H1 (cell line): Measurements from ENCODE around the gene GPC3. TPM values are rescaled to one million over a fixed set of nuclear protein-coding genes. Genes with fewer than 3 reads are reported as not detected.

Source experiments
- CTCF ChIA-PET: fragments of 300-600 bp; sonication (Branson Sonifier 250); formaldehyde crosslinking; loops from one replicate; lab custom pipeline; 2021; ENCODE audit not compliant: partially characterized antibody; lab: Charles Lee
- POLR2A ChIA-PET: fragments of 300-600 bp; sonication (Branson Sonifier 250); formaldehyde crosslinking; loops from one replicate; lab custom pipeline; 2021; ENCODE audit warnings: inconsistent platforms; ENCODE audit not compliant: partially characterized antibody; lab: Charles Lee
- DNase-seq, 2 experiments: peaks; one replicate each; pipeline versions ENCODE4 v3.0.0 to v3.0.0-alpha.2; 2010 to 2022; ENCODE audit warnings: low spot score in 2 of 2, low read depth in 1 of 2, mixed read lengths in 1 of 2
- FAIRE-seq: peaks from 2 replicates; lab custom pipeline; 2011; peaks lifted over from hg19 to GRCh38; lab: Jason Lieb, UNC
- H2AFZ ChIP-seq: 2 replicates; pipeline ENCODE4 v1.8.1; 2012; ENCODE audit warnings: low read length, inconsistent platforms
- H2AK5ac ChIP-seq: 2 replicates; pipeline ENCODE4 v1.6.1; 2013; ENCODE audit warnings: low read depth, low read length
- H2BK120ac ChIP-seq: replicated peaks from 2 replicates; pipeline ENCODE3; 2013; ENCODE audit warnings: low read depth, low read length, inconsistent platforms
- H2BK12ac ChIP-seq: 2 replicates; pipeline ENCODE4 v1.6.1; 2013; ENCODE audit warnings: low read depth, low read length
- H2BK15ac ChIP-seq: 2 replicates; pipeline ENCODE4 v1.6.1; 2013; ENCODE audit warnings: low read length
- H2BK20ac ChIP-seq: 2 replicates; pipeline ENCODE4 v1.6.1; 2013; ENCODE audit warnings: low read length
- H2BK5ac ChIP-seq: 2 replicates; pipeline ENCODE4 v1.6.1; 2013; ENCODE audit warnings: low read depth, low read length
- H3K14ac ChIP-seq: 2 replicates; pipeline ENCODE4 v1.6.1; 2013; ENCODE audit warnings: inconsistent platforms; ENCODE audit not compliant: insufficient read length
- H3K18ac ChIP-seq: 2 replicates; pipeline ENCODE4 v1.6.1; 2013; ENCODE audit warnings: low read length; ENCODE audit errors: extremely low read depth
- H3K23ac ChIP-seq: 2 replicates; pipeline ENCODE4 v1.6.1; 2013; ENCODE audit warnings: inconsistent platforms; ENCODE audit not compliant: insufficient read length
- H3K23me2 ChIP-seq: 2 replicates; pipeline ENCODE4 v1.6.1; 2013; ENCODE audit warnings: low read depth, low read length
- H3K27ac ChIP-seq: 2 replicates; pipeline ENCODE4 v1.6.1; 2011; ENCODE audit warnings: low read depth, low read length, inconsistent platforms
- H3K27me3 ChIP-seq, 4 experiments: replicated peaks in 1 of 4; 1 replicate in 1 of 4; 2 replicates in 3 of 4; pipeline versions ENCODE4 v1.6.1 to v1.8.1; 2011 to 2013; ENCODE audit warnings: low read length in 3 of 4, mild to moderate bottlenecking in 3 of 4, inconsistent platforms in 2 of 4, mixed read lengths in 2 of 4, moderate library complexity in 1 of 4; ENCODE audit not compliant: control insufficient read depth in 3 of 4, insufficient read depth in 3 of 4; ENCODE audit errors: extremely low read depth in 1 of 4
- H3K36me3 ChIP-seq, 4 experiments: 2 replicates each; pipeline versions ENCODE4 v1.6.1 to v1.8.1; 2011 to 2013; ENCODE audit warnings: mild to moderate bottlenecking in 4 of 4, low read length in 3 of 4, moderate library complexity in 2 of 4, control low read depth in 1 of 4, inconsistent platforms in 1 of 4; ENCODE audit not compliant: insufficient read depth in 4 of 4, control insufficient read depth in 2 of 4
- H3K4ac ChIP-seq: replicated peaks from 2 replicates; pipeline ENCODE3; 2013; ENCODE audit warnings: low read length, low read depth, mixed read lengths, inconsistent platforms; ENCODE audit not compliant: insufficient read length
- H3K4me1 ChIP-seq, 4 experiments: replicated peaks in 1 of 4; 1 replicate in 1 of 4; 2 replicates in 3 of 4; pipeline versions ENCODE4 v1.6.1 to v1.8.1; 2011 to 2013; ENCODE audit warnings: low read length in 3 of 4, inconsistent platforms in 2 of 4, mixed read lengths in 1 of 4; ENCODE audit not compliant: insufficient read depth in 4 of 4, control insufficient read depth in 3 of 4
- H3K4me2 ChIP-seq, 2 experiments: 2 replicates each; pipeline versions ENCODE4 v1.6.1 to v1.8.1; 2011 to 2013; ENCODE audit warnings: low read depth in 2 of 2, low read length in 2 of 2, control low read depth in 1 of 2, inconsistent platforms in 1 of 2, mild to moderate bottlenecking in 1 of 2; ENCODE audit not compliant: insufficient read depth in 1 of 2
- H3K4me3 ChIP-seq, 4 experiments: fragments of 200-600, 300-600 bp in 1 of 4; sonication (generic), shearing (Covaris generic), sonication (Bioruptor Twin) in 1 of 4; 2 replicates each; pipeline versions ENCODE4 v1.5.1 to v1.8.1; 2011 to 2016; ENCODE audit warnings: low read length in 4 of 4, low read depth in 3 of 4, control low read depth in 2 of 4, inconsistent platforms in 2 of 4, mild to moderate bottlenecking in 2 of 4, mixed read lengths in 1 of 4, moderate library complexity in 1 of 4; ENCODE audit not compliant: insufficient read depth in 2 of 4; ENCODE audit errors: extremely low read depth in 1 of 4
- H3K56ac ChIP-seq: replicated peaks from 2 replicates; pipeline ENCODE3; 2013; ENCODE audit warnings: low read depth, mild to moderate bottlenecking, mixed read lengths, low read length, inconsistent platforms; ENCODE audit not compliant: insufficient read length
- H3K79me1 ChIP-seq: 2 replicates; pipeline ENCODE4 v1.6.1; 2013; ENCODE audit warnings: low read depth, low read length, control low read depth
- H3K79me2 ChIP-seq, 2 experiments: 2 replicates each; pipeline versions ENCODE4 v1.6.1 to v1.8.1; 2012 to 2013; ENCODE audit warnings: low read length in 2 of 2, mild to moderate bottlenecking in 2 of 2, inconsistent platforms in 1 of 2; ENCODE audit not compliant: insufficient read depth in 2 of 2, control insufficient read depth in 1 of 2
- H3K9ac ChIP-seq, 4 experiments: replicated peaks in 1 of 4; 1 replicate in 1 of 4; 2 replicates in 3 of 4; pipeline versions ENCODE4 v1.6.1 to v1.8.1; 2011 to 2013; ENCODE audit warnings: low read depth in 3 of 4, low read length in 3 of 4, control low read depth in 2 of 4, mild to moderate bottlenecking in 2 of 4, moderate library complexity in 2 of 4, inconsistent platforms in 1 of 4; ENCODE audit errors: extremely low read depth in 1 of 4
- H3K9me3 ChIP-seq, 2 experiments: 2 replicates each; pipeline versions ENCODE4 v1.6.1 to v1.8.1; 2012 to 2013; ENCODE audit warnings: mild to moderate bottlenecking in 2 of 2, moderate library complexity in 2 of 2, control low read depth in 1 of 2, inconsistent platforms in 1 of 2, low read depth in 1 of 2, low read length in 1 of 2, mixed read lengths in 1 of 2; ENCODE audit not compliant: insufficient read depth in 2 of 2
- H4K20me1 ChIP-seq, 2 experiments: replicated peaks in 1 of 2; 2 replicates each; pipeline versions ENCODE3 to v1.8.1; 2011 to 2013; ENCODE audit warnings: inconsistent platforms in 2 of 2, low read length in 2 of 2, mild to moderate bottlenecking in 1 of 2; ENCODE audit not compliant: insufficient read depth in 2 of 2, control insufficient read depth in 1 of 2
- H4K5ac ChIP-seq: 2 replicates; pipeline ENCODE4 v1.6.1; 2013; ENCODE audit warnings: low read length, low read depth, mixed read lengths, inconsistent platforms; ENCODE audit not compliant: insufficient read length
- H4K8ac ChIP-seq: 2 replicates; pipeline ENCODE4 v1.8.0; 2013; ENCODE audit warnings: mild to moderate bottlenecking, moderate library complexity, low read length, inconsistent platforms; ENCODE audit not compliant: insufficient read depth; ENCODE audit errors: extremely low read depth
- H4K91ac ChIP-seq: replicated peaks from 2 replicates; pipeline ENCODE3; 2013; ENCODE audit warnings: low read length, mixed read lengths, inconsistent platforms; ENCODE audit not compliant: insufficient read length
- FOSL1 ChIP-seq: IDR thresholded peaks from 2 replicates; pipeline ENCODE4 v1.6.1; 2011; ENCODE audit warnings: mild to moderate bottlenecking, low read depth, low read length, moderate library complexity; ENCODE audit not compliant: insufficient read depth
- RAD21 ChIP-seq, 2 experiments: IDR thresholded peaks in 1 of 2; conservative IDR thresholded peaks in 1 of 2; 2 replicates each; pipeline ENCODE4 v1.6.1; 2011; ENCODE audit warnings: low read depth in 2 of 2, low read length in 2 of 2, improper control_type of control experiment in 1 of 2, inconsistent platforms in 1 of 2, mild to moderate bottlenecking in 1 of 2, moderate library complexity in 1 of 2
- RBBP5 ChIP-seq: IDR thresholded peaks from 2 replicates; pipeline ENCODE4 v1.7.1; 2012; ENCODE audit warnings: low read depth, mild to moderate bottlenecking, inconsistent platforms, low read length, moderate library complexity, borderline replicate concordance
- RXRA ChIP-seq: IDR thresholded peaks from 2 replicates; pipeline ENCODE4 v1.6.1; 2011; ENCODE audit warnings: low read depth, mild to moderate bottlenecking, low read length, moderate library complexity; ENCODE audit not compliant: insufficient read depth
- WGBS, 2 experiments: shearing (Covaris generic) in 1 of 2; methylation state at CpG; one replicate each; pipeline versions ENCODE4 v1.1.6 to v1.1.7; 2013 to 2015; ENCODE audit warnings: low lambda C conversion rate in 2 of 2, mixed read lengths in 2 of 2, inconsistent platforms in 1 of 2, low coverage in 1 of 2, missing lambda C conversion rate in 1 of 2; ENCODE audit not compliant: insufficient replicate concordance in 2 of 2, insufficient coverage in 1 of 2, insufficient read length in 1 of 2; ENCODE audit errors: extremely low coverage in 1 of 2, missing lambda C conversion rate in 1 of 2; 5-methylcytosine and 5-hydroxymethylcytosine counted together
- polyA plus RNA-seq, 7 experiments: library from polyadenylated mRNA; depleted of rRNA in 3 of 7; stranded (reverse) in 5 of 7; unstranded in 2 of 7; fragments of >200 nt in 5 of 7; fragments of 200-250 nt in 2 of 7; gene quantifications; 1 replicate in 5 of 7; 2 replicates in 1 of 7; 4 replicates in 1 of 7; pipeline versions ENCODE4 v1.2.1 to v1.2.3, GENCODE V29; 2011 to 2013; ENCODE audit warnings: missing spikeins in 2 of 7, mixed read lengths in 2 of 7
- total RNA-seq: library from RNA; stranded (reverse); fragmentation: NEBNext Ultra II Directional; extraction: Animal tissue kit (Norgen Biotek cat#: 25700); gene quantifications from 2 replicates; pipeline ENCODE4 v1.2.1, GENCODE V29; 2021
- TF ChIP-seq, protein P1 (sequence below), 3 experiments: IDR thresholded peaks; 1 replicate in 2 of 3; 2 replicates in 1 of 3; pipeline versions ENCODE4 v1.5.1 to v1.6.1; 2011; ENCODE audit warnings: low read length in 3 of 3, mild to moderate bottlenecking in 3 of 3, inconsistent platforms in 2 of 3, low read depth in 1 of 3, moderate library complexity in 1 of 3; ENCODE audit not compliant: insufficient read depth in 1 of 3; ENCODE audit errors: control extremely low read depth in 1 of 3
- TF ChIP-seq, protein P2 (sequence below): IDR thresholded peaks from 2 replicates; pipeline ENCODE4 v1.6.1; 2011; ENCODE audit warnings: low read length, improper control_type of control experiment

Gene GPC3
- total and polyA plus RNA-seq, 2 of the 8 experiments (the other 6 are each of a cell fraction or from before 2014, with no cell fraction given) = 64.8 to 71.9 TPM

DNA sequence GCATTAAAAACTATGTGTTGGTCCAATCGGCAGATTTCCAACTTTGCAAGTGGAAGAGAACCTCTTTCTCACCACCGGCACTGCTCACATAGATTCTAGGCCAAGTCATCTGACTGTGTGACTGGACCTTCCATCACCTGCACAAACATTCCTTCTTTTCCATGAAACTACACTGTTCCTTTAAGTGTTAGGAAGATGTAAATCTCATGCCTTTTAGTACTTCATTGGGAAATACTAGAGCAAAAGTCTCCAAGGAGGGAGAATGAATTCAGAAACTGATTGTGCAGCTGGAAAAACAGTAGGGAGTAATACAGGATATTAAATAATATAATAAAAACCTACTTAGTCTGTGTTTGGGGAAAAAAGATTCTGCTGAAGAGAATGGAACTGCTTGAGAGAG lies 238.2 kb downstream of the GPC3 start:
- ChIA-PET CTCF (interaction anchor here (0.7 kb wide), 1 partner anchor 27 kb away, joined by 3 read pairs; no protein-coding TSS in a partner anchor), POLR2A (no interaction called here)
- H2BK5ac ChIP-seq = no peak overlapping the region
- no peak overlapping the region for H4K5ac ChIP-seq
- no peak overlapping the region for H4K8ac ChIP-seq
- FAIRE-seq = no peak
- no peak overlapping the region for H3K4ac ChIP-seq
- no peak overlapping the region for H2BK120ac ChIP-seq
- H2AFZ ChIP-seq = no peak overlapping the region
- H3K14ac ChIP-seq = no peak overlapping the region
- no peak overlapping the region for H2BK15ac ChIP-seq
- H2AK5ac ChIP-seq = no peak overlapping the region
- H3K56ac ChIP-seq = no peak overlapping the region
- no peaks in the 10 kb centered on the region for H3K9me3 ChIP-seq
- H3K9ac ChIP-seq = no peak overlapping the region
- H2BK20ac ChIP-seq = no peak overlapping the region
- H3K23ac ChIP-seq = no peak overlapping the region
- 92% methylated on average over 2 of the region's 2 CpGs; no CpG with 5 or more reads in 1 of the 2 experiments for WGBS, 2 experiments
- H3K27ac ChIP-seq = no peak overlapping the region
- no peaks in the 10 kb centered on the region for H3K4me1 ChIP-seq
- H3K23me2 ChIP-seq = no peaks in the 10 kb centered on the region
- H2BK12ac ChIP-seq = no peak overlapping the region
- no peaks in the 10 kb centered on the region for H3K79me1 ChIP-seq
- H3K36me3 ChIP-seq = no peaks in the 10 kb centered on the region
- no peaks in the 10 kb centered on the region for H3K79me2 ChIP-seq
- no peak overlapping the region for H3K18ac ChIP-seq
- H3K4me2 ChIP-seq = no peak overlapping the region
- no peak overlapping the region for H3K4me3 ChIP-seq
- no peaks in the 10 kb centered on the region for H4K20me1 ChIP-seq
- no peak overlapping the region for H4K91ac ChIP-seq
- no peaks in the 10 kb centered on the region for H3K27me3 ChIP-seq
- DNase-seq = no peak
- TF ChIP-seq, protein P1, sequence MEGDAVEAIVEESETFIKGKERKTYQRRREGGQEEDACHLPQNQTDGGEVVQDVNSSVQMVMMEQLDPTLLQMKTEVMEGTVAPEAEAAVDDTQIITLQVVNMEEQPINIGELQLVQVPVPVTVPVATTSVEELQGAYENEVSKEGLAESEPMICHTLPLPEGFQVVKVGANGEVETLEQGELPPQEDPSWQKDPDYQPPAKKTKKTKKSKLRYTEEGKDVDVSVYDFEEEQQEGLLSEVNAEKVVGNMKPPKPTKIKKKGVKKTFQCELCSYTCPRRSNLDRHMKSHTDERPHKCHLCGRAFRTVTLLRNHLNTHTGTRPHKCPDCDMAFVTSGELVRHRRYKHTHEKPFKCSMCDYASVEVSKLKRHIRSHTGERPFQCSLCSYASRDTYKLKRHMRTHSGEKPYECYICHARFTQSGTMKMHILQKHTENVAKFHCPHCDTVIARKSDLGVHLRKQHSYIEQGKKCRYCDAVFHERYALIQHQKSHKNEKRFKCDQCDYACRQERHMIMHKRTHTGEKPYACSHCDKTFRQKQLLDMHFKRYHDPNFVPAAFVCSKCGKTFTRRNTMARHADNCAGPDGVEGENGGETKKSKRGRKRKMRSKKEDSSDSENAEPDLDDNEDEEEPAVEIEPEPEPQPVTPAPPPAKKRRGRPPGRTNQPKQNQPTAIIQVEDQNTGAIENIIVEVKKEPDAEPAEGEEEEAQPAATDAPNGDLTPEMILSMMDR (IDR thresholded peaks at IDR 0.05; ENCODE audit: control extremely low read depth in 1 of 3, insufficient read depth in 1 of 3, low read depth in 1 of 3, low read length in 3 of 3) = no peak
- TF ChIP-seq RBBP5 (no peak), FOSL1 (no peak), RXRA (no peak), RAD21 (IDR thresholded peaks at IDR 0.05 in 1 of 2, conservative IDR thresholded peaks at IDR 0.05 in 1 of 2; ENCODE audit: low read depth in 2 of 2, low read length in 2 of 2) (no peak)
- TF ChIP-seq, protein P2, sequence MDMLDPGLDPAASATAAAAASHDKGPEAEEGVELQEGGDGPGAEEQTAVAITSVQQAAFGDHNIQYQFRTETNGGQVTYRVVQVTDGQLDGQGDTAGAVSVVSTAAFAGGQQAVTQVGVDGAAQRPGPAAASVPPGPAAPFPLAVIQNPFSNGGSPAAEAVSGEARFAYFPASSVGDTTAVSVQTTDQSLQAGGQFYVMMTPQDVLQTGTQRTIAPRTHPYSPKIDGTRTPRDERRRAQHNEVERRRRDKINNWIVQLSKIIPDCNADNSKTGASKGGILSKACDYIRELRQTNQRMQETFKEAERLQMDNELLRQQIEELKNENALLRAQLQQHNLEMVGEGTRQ = no peak
